GM12891 (cell line): ENCODE results near the gene FBXL17.

ENCODE experiments used
- PAX5 ChIP-seq: IDR thresholded peaks from 2 replicates; pipeline ENCODE4 v1.6.1; 2011; ENCODE audit warnings: low read length, moderate library complexity, mild to moderate bottlenecking; ENCODE audit not compliant: insufficient read depth, severe bottlenecking
- POLR2A ChIP-seq: IDR thresholded peaks from 2 replicates; pipeline ENCODE4 v1.6.1; 2011; ENCODE audit warnings: low read depth, low read length, control low read depth
- POLR2AphosphoS5 ChIP-seq: IDR thresholded peaks from 2 replicates; pipeline ENCODE4 v1.6.1; 2011; ENCODE audit warnings: low read depth, low read length, control low read depth
- SPI1 ChIP-seq: IDR thresholded peaks from 2 replicates; pipeline ENCODE4 v1.6.1; 2011; ENCODE audit warnings: low read depth, low read length, control low read depth
- TAF1 ChIP-seq: IDR thresholded peaks from 2 replicates; pipeline ENCODE4 v1.6.1; 2011; ENCODE audit warnings: low read depth, low read length, control low read depth

DNA sequence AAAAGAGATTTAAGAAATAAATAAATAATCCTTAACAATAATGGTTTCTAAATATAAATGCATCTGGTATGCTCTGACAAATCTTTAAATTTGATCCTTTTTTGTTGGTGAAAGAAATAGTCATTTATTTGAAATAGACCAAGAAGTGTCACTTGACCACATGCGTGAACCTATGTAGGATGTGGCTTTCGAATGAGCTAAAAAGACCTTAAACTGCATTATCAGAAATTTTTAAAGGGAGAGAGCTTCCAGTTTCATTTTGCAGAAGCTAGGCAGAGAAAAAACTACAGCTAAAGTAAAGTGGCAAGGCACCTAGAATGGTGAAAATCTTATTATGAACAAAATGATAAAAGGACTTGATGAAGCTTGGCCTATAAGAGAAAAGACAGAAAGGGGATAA is 402.0 kb downstream of the FBXL17 start:
- TF ChIP-seq POLR2AphosphoS5 (no peak), POLR2A (no peak), TAF1 (no peak), SPI1 (no peak), PAX5 (no peak)
